ENCODE measurements around the gene B3GAT1.

- no peak for TF ChIP-seq CTCF (IDR thresholded peaks at IDR 0.05; ENCODE audit: insufficient read depth, low read length)
- TF ChIP-seq, protein P1, sequence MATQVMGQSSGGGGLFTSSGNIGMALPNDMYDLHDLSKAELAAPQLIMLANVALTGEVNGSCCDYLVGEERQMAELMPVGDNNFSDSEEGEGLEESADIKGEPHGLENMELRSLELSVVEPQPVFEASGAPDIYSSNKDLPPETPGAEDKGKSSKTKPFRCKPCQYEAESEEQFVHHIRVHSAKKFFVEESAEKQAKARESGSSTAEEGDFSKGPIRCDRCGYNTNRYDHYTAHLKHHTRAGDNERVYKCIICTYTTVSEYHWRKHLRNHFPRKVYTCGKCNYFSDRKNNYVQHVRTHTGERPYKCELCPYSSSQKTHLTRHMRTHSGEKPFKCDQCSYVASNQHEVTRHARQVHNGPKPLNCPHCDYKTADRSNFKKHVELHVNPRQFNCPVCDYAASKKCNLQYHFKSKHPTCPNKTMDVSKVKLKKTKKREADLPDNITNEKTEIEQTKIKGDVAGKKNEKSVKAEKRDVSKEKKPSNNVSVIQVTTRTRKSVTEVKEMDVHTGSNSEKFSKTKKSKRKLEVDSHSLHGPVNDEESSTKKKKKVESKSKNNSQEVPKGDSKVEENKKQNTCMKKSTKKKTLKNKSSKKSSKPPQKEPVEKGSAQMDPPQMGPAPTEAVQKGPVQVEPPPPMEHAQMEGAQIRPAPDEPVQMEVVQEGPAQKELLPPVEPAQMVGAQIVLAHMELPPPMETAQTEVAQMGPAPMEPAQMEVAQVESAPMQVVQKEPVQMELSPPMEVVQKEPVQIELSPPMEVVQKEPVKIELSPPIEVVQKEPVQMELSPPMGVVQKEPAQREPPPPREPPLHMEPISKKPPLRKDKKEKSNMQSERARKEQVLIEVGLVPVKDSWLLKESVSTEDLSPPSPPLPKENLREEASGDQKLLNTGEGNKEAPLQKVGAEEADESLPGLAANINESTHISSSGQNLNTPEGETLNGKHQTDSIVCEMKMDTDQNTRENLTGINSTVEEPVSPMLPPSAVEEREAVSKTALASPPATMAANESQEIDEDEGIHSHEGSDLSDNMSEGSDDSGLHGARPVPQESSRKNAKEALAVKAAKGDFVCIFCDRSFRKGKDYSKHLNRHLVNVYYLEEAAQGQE (IDR thresholded peaks at IDR 0.05; ENCODE audit: insufficient replicate concordance, low read depth): no peak
- TF ChIP-seq POLR2AphosphoS5 (IDR thresholded peaks at IDR 0.05; ENCODE audit: low read depth): no peak
- no peak for TF ChIP-seq GABPA (IDR thresholded peaks at IDR 0.05; ENCODE audit: low read depth)
These were observed 55.1 kb downstream of the B3GAT1 start for GRCh38 chr11:134356656-134357544.

Measured in HL-60 (cell line).